AG04450 (cell line): ENCODE data around the gene STIM1. TPM values are rescaled to one million over a fixed set of nuclear protein-coding genes. Genes with fewer than 3 reads are reported as not detected.
"Not testable (repeated sequence)": the region's sequence is repeated elsewhere in the genome, so short reads cannot be mapped to it uniquely, and the experiment has no call there.

Source experiments
- CTCF ChIA-PET: fragments of 300-600, 350-600 bp; formaldehyde crosslinking; extraction: SDS; loops from one replicate; lab custom pipeline; 2022; ENCODE audit warnings: antibody characterized with exemption, inconsistent platforms; lab: Charles Lee
- POLR2A ChIA-PET: fragments of 350-600 bp; formaldehyde crosslinking; extraction: SDS; loops from one replicate; lab custom pipeline; 2021; ENCODE audit warnings: antibody characterized with exemption, inconsistent platforms; lab: Yijun Ruan, JAX
- DNase-seq: peaks from one replicate; pipeline ENCODE4 v3.0.0-alpha.2; 2011; ENCODE audit warnings: low read depth, low spot score
- H3K27ac ChIP-seq: one replicate; pipeline ENCODE4 v1.5.1; 2012; ENCODE audit warnings: low read depth, low read length, control low read depth
- H3K27me3 ChIP-seq: one replicate; pipeline ENCODE4 v1.6.0; 2012; ENCODE audit warnings: low read length; ENCODE audit not compliant: control insufficient read depth, insufficient read depth
- H3K4me3 ChIP-seq: 2 replicates; pipeline ENCODE4 v1.5.1; 2011; ENCODE audit warnings: mild to moderate bottlenecking, low read depth, low read length, control low read depth
- H3K9me3 ChIP-seq: 2 replicates; pipeline ENCODE4 v1.5.1; 2012; ENCODE audit warnings: low read length; ENCODE audit not compliant: control insufficient read depth, insufficient read depth
- polyA plus RNA-seq: library from polyadenylated mRNA; depleted of rRNA; stranded (reverse); fragments of >200 nt; gene quantifications from 2 replicates; pipeline ENCODE4 v1.2.3, GENCODE V29; 2011
- TF ChIP-seq, protein P1 (sequence below): IDR thresholded peaks from 2 replicates; pipeline ENCODE4 v1.5.1; 2011; ENCODE audit warnings: low read depth, low read length, control low read depth, inconsistent platforms

STIM1 gene
- polyA plus RNA-seq, 1 experiment = 23.4 TPM

DNA sequence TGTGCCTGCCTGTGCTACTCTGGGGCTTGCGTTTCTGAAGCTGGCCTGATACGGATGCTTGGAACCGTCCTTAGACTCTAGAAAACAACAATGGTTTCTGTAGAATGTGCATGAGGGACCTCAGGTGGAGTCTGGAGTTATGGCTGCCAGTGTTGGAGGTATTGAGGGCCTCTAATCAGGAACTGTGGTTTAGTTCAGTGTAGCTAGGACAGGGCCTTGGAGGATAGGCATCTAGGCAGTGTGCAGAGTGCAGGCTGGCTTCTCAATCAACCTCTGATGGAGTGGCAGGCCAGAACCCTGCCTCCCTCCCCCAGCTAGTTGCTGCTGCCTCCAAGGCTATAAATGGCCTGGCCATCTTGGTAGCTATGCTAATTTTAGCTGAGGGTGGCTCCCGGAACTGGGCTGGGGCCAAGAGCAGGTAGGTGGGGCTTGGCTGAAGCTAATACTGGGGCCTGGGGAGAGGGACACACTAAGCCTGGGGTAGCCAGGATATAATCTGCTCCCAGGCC lies 4.0 kb downstream of the STIM1 start:
- ChIA-PET POLR2A (no interaction called here), CTCF (interaction anchor here (1.4 to 27.6 kb wide), 3 partner anchors 10 to 214 kb away, joined by 8 to 1559 read pairs (median 14); no protein-coding TSS in a partner anchor)
- H3K27me3 ChIP-seq = no peaks in the 10 kb centered on the region
- TF ChIP-seq, protein P1, sequence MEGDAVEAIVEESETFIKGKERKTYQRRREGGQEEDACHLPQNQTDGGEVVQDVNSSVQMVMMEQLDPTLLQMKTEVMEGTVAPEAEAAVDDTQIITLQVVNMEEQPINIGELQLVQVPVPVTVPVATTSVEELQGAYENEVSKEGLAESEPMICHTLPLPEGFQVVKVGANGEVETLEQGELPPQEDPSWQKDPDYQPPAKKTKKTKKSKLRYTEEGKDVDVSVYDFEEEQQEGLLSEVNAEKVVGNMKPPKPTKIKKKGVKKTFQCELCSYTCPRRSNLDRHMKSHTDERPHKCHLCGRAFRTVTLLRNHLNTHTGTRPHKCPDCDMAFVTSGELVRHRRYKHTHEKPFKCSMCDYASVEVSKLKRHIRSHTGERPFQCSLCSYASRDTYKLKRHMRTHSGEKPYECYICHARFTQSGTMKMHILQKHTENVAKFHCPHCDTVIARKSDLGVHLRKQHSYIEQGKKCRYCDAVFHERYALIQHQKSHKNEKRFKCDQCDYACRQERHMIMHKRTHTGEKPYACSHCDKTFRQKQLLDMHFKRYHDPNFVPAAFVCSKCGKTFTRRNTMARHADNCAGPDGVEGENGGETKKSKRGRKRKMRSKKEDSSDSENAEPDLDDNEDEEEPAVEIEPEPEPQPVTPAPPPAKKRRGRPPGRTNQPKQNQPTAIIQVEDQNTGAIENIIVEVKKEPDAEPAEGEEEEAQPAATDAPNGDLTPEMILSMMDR = no peak
- no peaks in the 10 kb centered on the region; the same call in 1 of the 2 replicates for H3K9me3 ChIP-seq
- DNase-seq = no peak
- no peak overlapping the region for H3K4me3 ChIP-seq
- no peak overlapping the region for H3K27ac ChIP-seq

DNA sequence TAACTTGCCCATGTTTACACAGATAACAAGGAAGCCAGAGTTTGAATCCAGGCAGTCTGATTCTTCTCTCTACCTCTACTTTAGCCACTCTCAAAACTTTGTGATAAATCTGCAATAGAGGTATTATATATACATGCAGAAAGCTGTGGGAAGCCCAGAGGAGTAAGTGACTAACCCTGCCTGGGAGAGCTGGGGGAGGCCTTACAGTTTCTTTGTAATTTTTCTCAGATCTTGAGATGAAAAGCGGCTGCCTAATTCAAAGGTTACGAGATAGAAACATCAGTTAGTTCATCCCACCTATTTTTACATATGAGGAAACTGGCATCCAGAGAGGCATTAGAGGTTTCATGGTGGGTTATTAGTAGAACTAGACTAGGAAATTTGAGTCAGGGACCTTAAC lies 4.9 kb downstream of the STIM1 start:
- ChIA-PET POLR2A (no interaction called here), CTCF (interaction anchor here (0.6 to 27.6 kb wide), 4 partner anchors 11 to 702 kb away, joined by 3 to 1559 read pairs (median 11); no protein-coding TSS in a partner anchor)
- Histone ChIP-seq H3K27ac (no peak overlapping the region), H3K27me3 (no peaks in the 10 kb centered on the region), H3K4me3 (no peak overlapping the region), H3K9me3 (no peaks in the 10 kb centered on the region; the same call in 1 of the 2 replicates)
- DNase-seq = no peak
- TF ChIP-seq, protein P1 = no peak

DNA sequence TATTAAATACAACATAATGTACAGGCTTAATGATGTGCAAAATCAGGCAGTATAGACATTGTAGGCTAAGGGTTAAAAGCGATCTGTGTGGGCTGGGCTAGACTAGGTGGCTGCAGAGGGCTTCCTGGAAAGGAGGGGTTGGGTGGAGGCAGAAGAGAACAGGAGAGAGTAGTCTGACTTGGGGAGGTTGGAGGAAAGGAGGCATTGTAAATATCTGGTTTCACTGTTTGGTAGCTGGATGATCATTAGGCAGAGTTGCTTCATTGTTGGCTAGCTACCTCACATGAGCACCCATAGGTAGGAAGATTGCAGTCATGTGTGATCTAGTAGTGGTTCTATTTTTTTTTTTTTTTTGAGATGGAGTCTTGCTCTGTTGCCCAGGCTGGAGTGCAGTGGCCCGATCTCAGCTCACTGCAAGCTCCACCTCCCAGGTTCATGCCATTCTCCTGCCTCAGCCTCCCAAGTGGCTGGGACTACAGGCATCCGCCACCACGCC lies 5.5 kb downstream of the STIM1 start:
- not testable (repeated sequence) for H3K27ac ChIP-seq, H3K27me3 ChIP-seq, H3K9me3 ChIP-seq, H3K4me3 ChIP-seq, DNase-seq
- ChIA-PET CTCF (interaction anchor here (0.6 to 27.6 kb wide), 3 partner anchors 12 to 701 kb away, joined by 3 to 1559 read pairs (median 14); no protein-coding TSS in a partner anchor), POLR2A (interaction anchor here (0.7 kb wide), 1 partner anchor 114 kb away, joined by 4 read pairs; no protein-coding TSS in a partner anchor)

DNA sequence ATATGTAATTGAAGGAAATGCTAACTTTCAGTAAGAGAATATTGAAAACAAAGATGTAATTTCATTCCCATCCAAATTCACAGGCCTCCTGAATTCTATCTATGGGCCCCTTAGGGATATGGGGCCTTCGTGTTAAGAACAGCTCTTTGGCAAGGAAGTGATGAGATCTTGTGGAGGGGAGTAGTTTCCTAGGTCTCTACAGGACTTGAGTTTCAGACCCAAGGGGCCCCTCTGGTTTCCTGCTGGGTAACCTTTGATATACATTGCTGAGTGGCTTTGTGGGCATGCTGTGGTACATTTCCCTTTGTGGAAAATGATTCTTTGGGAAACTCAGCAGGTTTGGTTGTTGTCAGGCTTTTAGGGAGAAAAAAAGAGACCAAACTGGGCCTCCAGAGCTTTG lies 6.2 kb downstream of the STIM1 start:
- Histone ChIP-seq H3K27me3 (no peaks in the 10 kb centered on the region), H3K4me3 (no peak overlapping the region), H3K9me3 (no peaks in the 10 kb centered on the region), H3K27ac (no peak overlapping the region)
- DNase-seq = no peak
- ChIA-PET POLR2A (interaction anchor here (0.7 kb wide), 1 partner anchor 114 kb away, joined by 4 read pairs; no protein-coding TSS in a partner anchor), CTCF (interaction anchor here (2.6 to 27.6 kb wide), 2 partner anchors 12 to 211 kb away, joined by 14 to 1559 read pairs; no protein-coding TSS in a partner anchor)
- TF ChIP-seq, protein P1 = no peak

DNA sequence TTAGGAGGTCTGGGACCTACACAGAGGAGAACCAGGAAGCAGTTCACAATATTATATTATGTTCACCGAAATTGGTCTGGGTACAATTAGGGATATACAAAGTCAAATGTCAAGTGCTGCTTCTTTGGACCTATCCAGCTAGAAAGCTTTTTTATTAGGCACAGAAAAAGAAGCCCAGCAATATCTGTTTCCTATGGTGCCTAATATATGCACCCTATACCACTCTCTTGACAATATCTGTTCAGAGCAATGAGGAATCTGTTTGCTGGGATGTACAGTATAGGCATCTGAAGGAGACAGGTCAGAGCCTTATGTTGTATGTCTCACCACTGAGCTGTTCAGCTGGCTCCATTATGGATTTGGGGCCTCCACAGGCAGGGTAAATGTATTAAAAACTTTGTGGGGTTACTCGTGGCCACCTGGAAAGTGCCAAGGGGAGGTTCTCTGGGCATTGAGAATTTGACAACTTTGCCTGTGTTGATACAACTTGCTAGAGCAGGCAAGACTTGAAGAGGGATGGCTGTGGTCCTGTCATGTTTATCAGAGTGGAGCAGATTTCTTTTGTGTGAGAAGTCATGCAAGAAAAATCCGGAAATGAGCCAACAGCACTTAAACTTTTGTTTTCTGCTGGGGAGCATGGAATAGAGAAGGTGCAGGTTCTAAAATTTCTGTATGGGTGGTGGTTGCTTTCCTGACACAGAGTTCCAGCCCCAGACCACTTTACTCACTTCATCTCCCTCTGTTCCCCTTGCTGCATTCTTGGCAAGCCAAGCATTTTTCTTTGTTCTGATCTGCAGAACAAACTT lies 10.1 kb downstream of the STIM1 start:
- peak overlapping the region; percentile 72 for H3K27ac ChIP-seq
- POLR2A ChIA-PET = no interaction called here
- DNase-seq = peak; percentile 41

More for the DNA sequence above, 10.1 kb downstream of the STIM1 start:
- H3K27me3 ChIP-seq = no peaks in the 10 kb centered on the region
- TF ChIP-seq, protein P1 = no peak
- CTCF ChIA-PET = interaction anchor here (1.2 to 3.2 kb wide), 5 partner anchors 11 to 207 kb away, joined by 3 to 20 read pairs (median 8); partner anchors contain the start of gene STIM1
- no peak overlapping the region for H3K4me3 ChIP-seq
- no peaks in the 10 kb centered on the region for H3K9me3 ChIP-seq
